SH-SY5Y (cell line): ENCODE data around the gene TUBGCP2.

Experiments used
- GATA2 ChIP-seq: IDR thresholded peaks from 2 replicates; pipeline ENCODE4 v1.6.1; 2011; ENCODE audit warnings: mild to moderate bottlenecking, low read depth, low read length
- GATA3 ChIP-seq: IDR thresholded peaks from 2 replicates; pipeline ENCODE4 v1.6.1; 2011; ENCODE audit warnings: low read depth, mild to moderate bottlenecking, low read length, moderate library complexity

- TF ChIP-seq GATA3: no peak
- TF ChIP-seq GATA2: no peak
These were observed 78.1 kb downstream of the TUBGCP2 start for GRCh38 chr10:133230387-133231195.
